ENCODE results near the gene ALDH1A2.

Gene ALDH1A2

DNA sequence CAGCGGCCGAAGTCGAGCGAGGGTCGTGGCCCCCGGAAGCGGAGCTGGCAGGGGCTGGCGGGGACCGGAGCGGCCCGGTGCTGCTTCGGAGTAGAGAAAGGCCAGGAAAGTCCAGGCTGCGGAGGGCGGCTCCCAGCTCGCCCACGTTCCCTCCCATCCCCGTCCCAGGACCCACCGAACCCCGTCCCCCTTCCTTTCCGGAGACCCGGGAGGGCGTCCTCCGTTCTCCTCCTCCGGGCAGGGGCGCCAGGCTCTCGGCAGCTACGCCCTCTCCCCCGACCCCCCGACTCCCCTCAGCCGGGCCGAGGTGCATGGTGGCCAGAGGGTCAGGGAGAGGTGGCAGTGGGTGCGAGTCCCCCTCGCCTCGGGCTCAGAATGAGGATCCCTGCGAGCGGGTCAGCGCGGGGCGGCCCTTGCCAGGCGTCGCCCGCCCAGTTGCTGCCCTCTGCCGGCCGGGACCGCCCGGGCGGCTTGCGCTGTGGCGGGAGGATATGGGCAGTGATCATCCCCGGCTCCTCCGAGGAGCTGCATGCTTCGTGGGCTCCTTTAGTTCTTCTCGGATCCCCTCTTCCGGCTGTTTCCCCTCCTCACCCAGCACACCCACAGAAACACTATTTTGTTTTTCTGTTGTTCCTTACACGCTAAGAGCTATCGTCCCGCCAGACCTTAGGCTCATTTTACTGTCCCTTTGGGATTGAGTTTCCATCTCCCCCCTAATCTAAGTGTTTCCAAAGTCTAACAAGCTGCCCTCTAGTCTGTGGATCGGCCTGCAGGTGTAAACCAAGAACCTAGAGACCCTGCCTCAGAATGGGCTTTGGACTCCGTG lies 744 bp upstream of the ALDH1A2 start:
- peak; percentile 85 for DNase-seq (ENCODE audit: low read depth)
- H3K27me3 ChIP-seq (replicated peaks; ENCODE audit: control insufficient read depth, insufficient read depth, low read length): peaks cover 54% of the 10 kb centered on the region
- H3K9me3 ChIP-seq (ENCODE audit: control insufficient read depth, low read length): peaks cover 9% of the 10 kb centered on the region
- H3K4me1 ChIP-seq (ENCODE audit: control insufficient read depth, insufficient read depth, low read length): no peaks in the 10 kb centered on the region
- H3K4me3 ChIP-seq (ENCODE audit: low read length): peak overlapping the region; percentile 58
- no peak overlapping the region for H3K9ac ChIP-seq (ENCODE audit: low read length)
- no peaks in the 10 kb centered on the region for H3K36me3 ChIP-seq (ENCODE audit: control insufficient read depth, insufficient read depth, low read length, severe bottlenecking)

GRCh38 chr15:58064980-58065444 lies 499 bp downstream of the ALDH1A2 start:
- no peaks in the 10 kb centered on the region for H3K36me3 ChIP-seq (ENCODE audit: control insufficient read depth, insufficient read depth, low read length, severe bottlenecking)
- DNase-seq (ENCODE audit: low read depth): no peak
- no peak overlapping the region for H3K4me3 ChIP-seq (ENCODE audit: low read length)
- H3K4me1 ChIP-seq (ENCODE audit: control insufficient read depth, insufficient read depth, low read length): no peaks in the 10 kb centered on the region
- H3K9ac ChIP-seq (ENCODE audit: low read length): no peak overlapping the region
- peaks cover 9% of the 10 kb centered on the region for H3K9me3 ChIP-seq (ENCODE audit: control insufficient read depth, low read length)
- peaks cover 54% of the 10 kb centered on the region for H3K27me3 ChIP-seq (replicated peaks; ENCODE audit: control insufficient read depth, insufficient read depth, low read length)

- H3K9ac ChIP-seq (ENCODE audit: low read length): no peak overlapping the region
- H3K36me3 ChIP-seq (ENCODE audit: control insufficient read depth, insufficient read depth, low read length, severe bottlenecking): no peaks in the 10 kb centered on the region
- peaks cover 54% of the 10 kb centered on the region for H3K27me3 ChIP-seq (replicated peaks; ENCODE audit: control insufficient read depth, insufficient read depth, low read length)
- DNase-seq (ENCODE audit: low read depth): no peak
- peaks cover 9% of the 10 kb centered on the region for H3K9me3 ChIP-seq (ENCODE audit: control insufficient read depth, low read length)
- H3K4me3 ChIP-seq (ENCODE audit: low read length): no peak overlapping the region
- no peaks in the 10 kb centered on the region for H3K4me1 ChIP-seq (ENCODE audit: control insufficient read depth, insufficient read depth, low read length)
These were observed 1.2 kb downstream of the ALDH1A2 start for GRCh38 chr15:58064082-58064979.

DNA sequence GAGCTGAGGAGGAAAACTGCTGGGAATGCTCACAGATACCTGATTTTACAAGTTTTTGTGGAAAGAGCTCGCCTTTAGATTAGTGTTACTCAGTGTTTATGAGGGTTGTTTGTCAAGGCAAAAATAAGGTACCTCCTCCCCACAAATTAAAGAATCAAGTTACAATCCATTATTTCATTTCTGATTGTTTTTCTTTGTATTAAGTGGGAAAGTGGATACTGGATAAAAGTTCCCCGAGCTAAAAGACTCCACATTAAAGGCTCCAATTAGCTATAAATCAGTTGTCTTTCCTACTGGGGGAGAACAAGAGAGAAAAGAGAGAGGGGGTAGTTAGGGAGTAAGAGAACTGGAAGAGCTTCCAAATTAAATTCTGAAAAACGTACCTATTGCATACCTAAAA lies 1.9 kb downstream of the ALDH1A2 start:
- Histone ChIP-seq H3K9ac (ENCODE audit: low read length) (no peak overlapping the region), H3K4me3 (ENCODE audit: low read length) (no peak overlapping the region), H3K36me3 (ENCODE audit: control insufficient read depth, insufficient read depth, low read length, severe bottlenecking) (no peaks in the 10 kb centered on the region), H3K9me3 (ENCODE audit: control insufficient read depth, low read length) (peaks cover 9% of the 10 kb centered on the region), H3K4me1 (ENCODE audit: control insufficient read depth, insufficient read depth, low read length) (no peaks in the 10 kb centered on the region), H3K27me3 (replicated peaks; ENCODE audit: control insufficient read depth, insufficient read depth, low read length) (peaks cover 50% of the 10 kb centered on the region)
- no peak for DNase-seq (ENCODE audit: low read depth)

GRCh38 chr15:58062983-58063382 lies 2.5 kb downstream of the ALDH1A2 start:
- no peaks in the 10 kb centered on the region for H3K36me3 ChIP-seq (ENCODE audit: control insufficient read depth, insufficient read depth, low read length, severe bottlenecking)
- peaks cover 50% of the 10 kb centered on the region for H3K27me3 ChIP-seq (replicated peaks; ENCODE audit: control insufficient read depth, insufficient read depth, low read length)
- H3K4me1 ChIP-seq (ENCODE audit: control insufficient read depth, insufficient read depth, low read length): no peaks in the 10 kb centered on the region
- H3K9me3 ChIP-seq (ENCODE audit: control insufficient read depth, low read length): peaks cover 9% of the 10 kb centered on the region
- no peak for DNase-seq (ENCODE audit: low read depth)
- H3K4me3 ChIP-seq (ENCODE audit: low read length): no peak overlapping the region
- H3K9ac ChIP-seq (ENCODE audit: low read length): no peak overlapping the region

DNA sequence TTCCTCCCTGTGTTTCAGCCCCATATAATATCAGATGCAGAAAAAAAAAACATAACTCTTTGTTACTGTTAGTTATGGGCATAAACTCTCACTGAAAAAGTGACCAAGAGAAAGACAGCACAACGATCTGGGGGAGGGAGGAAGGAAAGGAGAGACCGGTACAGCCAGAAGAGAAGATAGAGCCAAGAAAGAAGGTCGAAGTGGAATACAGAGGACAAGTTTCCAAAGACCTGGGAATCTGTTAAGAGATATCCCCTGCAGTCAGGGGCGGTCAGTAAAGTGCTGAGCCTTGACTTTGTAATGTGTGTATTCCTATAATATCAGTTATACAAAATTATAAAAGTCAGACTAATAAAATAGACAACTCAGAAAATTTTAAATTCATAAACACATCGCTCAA lies 3.3 kb downstream of the ALDH1A2 start:
- Histone ChIP-seq H3K27me3 (replicated peaks; ENCODE audit: control insufficient read depth, insufficient read depth, low read length) (peaks cover 48% of the 10 kb centered on the region), H3K36me3 (ENCODE audit: control insufficient read depth, insufficient read depth, low read length, severe bottlenecking) (no peaks in the 10 kb centered on the region), H3K4me1 (ENCODE audit: control insufficient read depth, insufficient read depth, low read length) (no peaks in the 10 kb centered on the region), H3K9me3 (ENCODE audit: control insufficient read depth, low read length) (peaks cover 9% of the 10 kb centered on the region), H3K9ac (ENCODE audit: low read length) (no peak overlapping the region), H3K4me3 (ENCODE audit: low read length) (no peak overlapping the region)
- DNase-seq (ENCODE audit: low read depth): no peak

DNA sequence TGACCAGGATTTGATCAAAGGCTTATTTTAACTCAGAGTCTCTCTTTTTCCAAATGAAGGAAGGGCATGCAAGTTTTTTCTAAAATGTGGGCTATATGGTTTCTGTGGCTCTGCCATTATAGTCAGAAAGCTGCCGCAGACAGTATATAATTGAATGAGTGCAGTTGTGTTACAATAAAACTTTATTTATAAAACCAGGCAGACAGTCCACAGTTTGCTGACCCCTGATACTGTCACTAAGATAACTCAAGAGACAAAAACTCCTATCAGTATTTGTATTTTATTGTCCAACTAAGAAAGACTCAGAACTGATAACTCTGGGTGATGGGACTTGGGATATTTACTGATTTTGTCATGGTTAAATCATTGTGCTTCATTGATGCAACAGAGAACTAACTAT lies 4.9 kb downstream of the ALDH1A2 start:
- H3K4me1 ChIP-seq (ENCODE audit: control insufficient read depth, insufficient read depth, low read length): no peaks in the 10 kb centered on the region
- peaks cover 9% of the 10 kb centered on the region for H3K9me3 ChIP-seq (ENCODE audit: control insufficient read depth, low read length)
- DNase-seq (ENCODE audit: low read depth): no peak
- H3K36me3 ChIP-seq (ENCODE audit: control insufficient read depth, insufficient read depth, low read length, severe bottlenecking): no peaks in the 10 kb centered on the region
- peaks cover 38% of the 10 kb centered on the region for H3K27me3 ChIP-seq (replicated peaks; ENCODE audit: control insufficient read depth, insufficient read depth, low read length)
- H3K4me3 ChIP-seq (ENCODE audit: low read length): no peak overlapping the region
- no peak overlapping the region for H3K9ac ChIP-seq (ENCODE audit: low read length)

DNA sequence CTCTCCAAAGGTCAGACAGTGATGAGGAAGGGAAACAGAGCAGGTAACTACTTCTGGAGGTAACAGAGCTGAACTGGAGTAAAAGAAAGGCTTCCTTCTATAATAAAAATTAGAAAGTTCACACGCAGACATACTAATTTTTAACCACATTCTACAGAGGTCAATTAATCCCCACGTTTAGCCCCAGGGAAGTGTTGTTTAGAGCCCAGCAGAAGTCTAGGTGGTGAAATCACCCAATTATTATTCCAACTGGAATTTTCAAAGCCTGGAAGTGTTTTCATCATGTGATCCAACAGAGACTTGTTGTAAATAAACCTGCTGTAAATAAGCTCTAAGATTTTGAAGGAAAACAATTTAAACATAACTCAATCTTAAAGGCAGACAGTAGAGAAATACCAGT lies 6.8 kb downstream of the ALDH1A2 start:
- Histone ChIP-seq H3K9ac (ENCODE audit: low read length) (no peak overlapping the region), H3K9me3 (ENCODE audit: control insufficient read depth, low read length) (no peaks in the 10 kb centered on the region), H3K27me3 (replicated peaks; ENCODE audit: control insufficient read depth, insufficient read depth, low read length) (peaks cover 19% of the 10 kb centered on the region), H3K4me1 (ENCODE audit: control insufficient read depth, insufficient read depth, low read length) (no peaks in the 10 kb centered on the region), H3K4me3 (ENCODE audit: low read length) (no peak overlapping the region), H3K36me3 (ENCODE audit: control insufficient read depth, insufficient read depth, low read length, severe bottlenecking) (no peaks in the 10 kb centered on the region)
- no peak for DNase-seq (ENCODE audit: low read depth)

GRCh38 chr15:58058073-58058472 lies 7.4 kb downstream of the ALDH1A2 start:
- no peaks in the 10 kb centered on the region for H3K9me3 ChIP-seq (ENCODE audit: control insufficient read depth, low read length)
- H3K27me3 ChIP-seq (replicated peaks; ENCODE audit: control insufficient read depth, insufficient read depth, low read length): peaks cover 13% of the 10 kb centered on the region
- no peaks in the 10 kb centered on the region for H3K4me1 ChIP-seq (ENCODE audit: control insufficient read depth, insufficient read depth, low read length)

GRCh38 chr15:58057559-58057958 lies 8.0 kb downstream of the ALDH1A2 start:
- H3K9me3 ChIP-seq (ENCODE audit: control insufficient read depth, low read length): no peaks in the 10 kb centered on the region
- no peak overlapping the region for H3K9ac ChIP-seq (ENCODE audit: low read length)
- H3K4me1 ChIP-seq (ENCODE audit: control insufficient read depth, insufficient read depth, low read length): no peaks in the 10 kb centered on the region
- H3K4me3 ChIP-seq (ENCODE audit: low read length): no peak overlapping the region
- H3K27me3 ChIP-seq (replicated peaks; ENCODE audit: control insufficient read depth, insufficient read depth, low read length): peaks cover 8% of the 10 kb centered on the region
- H3K36me3 ChIP-seq (ENCODE audit: control insufficient read depth, insufficient read depth, low read length, severe bottlenecking): no peaks in the 10 kb centered on the region
- DNase-seq (ENCODE audit: low read depth): no peak

More at GRCh38 chr15:58058073-58058472, 7.4 kb downstream of the ALDH1A2 start:
- DNase-seq (ENCODE audit: low read depth): no peak
- Histone ChIP-seq H3K36me3 (ENCODE audit: control insufficient read depth, insufficient read depth, low read length, severe bottlenecking) (no peaks in the 10 kb centered on the region), H3K4me3 (ENCODE audit: low read length) (no peak overlapping the region), H3K9ac (ENCODE audit: low read length) (no peak overlapping the region)

- Histone ChIP-seq H3K4me3 (ENCODE audit: low read length) (no peak overlapping the region), H3K27me3 (replicated peaks; ENCODE audit: control insufficient read depth, insufficient read depth, low read length) (no peaks in the 10 kb centered on the region), H3K36me3 (ENCODE audit: control insufficient read depth, insufficient read depth, low read length, severe bottlenecking) (no peaks in the 10 kb centered on the region), H3K9me3 (ENCODE audit: control insufficient read depth, low read length) (no peaks in the 10 kb centered on the region), H3K4me1 (ENCODE audit: control insufficient read depth, insufficient read depth, low read length) (no peaks in the 10 kb centered on the region), H3K9ac (ENCODE audit: low read length) (no peak overlapping the region)
- DNase-seq (ENCODE audit: low read depth): no peak
These were observed 9.5 kb downstream of the ALDH1A2 start for GRCh38 chr15:58056015-58056414.

All from adipocyte (in vitro differentiated cells).